HepG2 (cell line): ENCODE results near the gene GCHFR. TPM values are rescaled to one million over a fixed set of nuclear protein-coding genes. Genes with fewer than 3 reads are reported as not detected.

Source experiments
- ELF1 ChIP-seq: sonication (generic); formaldehyde crosslinking; IDR thresholded peaks from 2 replicates; pipeline ENCODE4 v1.4.0; 2020; ENCODE audit warnings: missing genetic modification reagents
- ELF3 ChIP-seq: IDR thresholded peaks from 2 replicates; pipeline ENCODE4 v1.6.1; 2016; ENCODE audit warnings: missing genetic modification reagents, missing compliant biosample characterization
- FOXA3 ChIP-seq: IDR thresholded peaks from 2 replicates; pipeline ENCODE4 v1.6.1; 2016; ENCODE audit warnings: missing genetic modification reagents, missing compliant biosample characterization
- KDM3A ChIP-seq: IDR thresholded peaks from 2 replicates; pipeline ENCODE4 v1.6.1; 2018; ENCODE audit warnings: low read depth, missing compliant biosample characterization
- KMT2A ChIP-seq: sonication (generic); formaldehyde crosslinking; IDR thresholded peaks from 2 replicates; pipeline ENCODE4 v1.4.0; 2020; ENCODE audit warnings: missing genetic modification reagents
- KMT2B ChIP-seq: IDR thresholded peaks from 2 replicates; pipeline ENCODE4 v1.6.1; 2016; ENCODE audit warnings: missing genetic modification reagents, missing compliant biosample characterization
- MAFG ChIP-seq: sonication (generic); formaldehyde crosslinking; IDR thresholded peaks from 2 replicates; pipeline ENCODE4 v1.5.1; 2020; ENCODE audit warnings: mild to moderate bottlenecking, missing genetic modification reagents
- RNF2 ChIP-seq: fragments of 450-650 bp; conservative IDR thresholded peaks from 2 replicates; pipeline ENCODE4 v1.6.1; 2016; ENCODE audit warnings: low read depth
- RXRA ChIP-seq: sonication (generic); formaldehyde crosslinking; IDR thresholded peaks from 2 replicates; pipeline ENCODE4 v1.5.1; 2020; ENCODE audit warnings: missing genetic modification reagents
- RXRB ChIP-seq: IDR thresholded peaks from 2 replicates; pipeline ENCODE4 v1.6.1; 2016; ENCODE audit warnings: borderline replicate concordance, missing genetic modification reagents, missing compliant biosample characterization
- SKI ChIP-seq: fragments of 450-650 bp; IDR thresholded peaks from one replicate; pipeline ENCODE4 v1.6.1; 2018; ENCODE audit warnings: mild to moderate bottlenecking; ENCODE audit not compliant: partially characterized antibody
- SMARCC2 ChIP-seq: fragments of 450-650 bp; IDR thresholded peaks from 2 replicates; pipeline ENCODE4 v1.6.1; 2017; ENCODE audit warnings: antibody characterized with exemption, mild to moderate bottlenecking
- SSRP1 ChIP-seq: IDR thresholded peaks from 2 replicates; pipeline ENCODE4 v1.6.1; 2016; ENCODE audit warnings: control low read depth
- STAG1 ChIP-seq: sonication (generic); formaldehyde crosslinking; IDR thresholded peaks from 2 replicates; pipeline ENCODE4 v1.4.0; 2020; ENCODE audit warnings: missing genetic modification reagents
- TCF12 ChIP-seq, 2 experiments: fragments of 450-650 bp in 1 of 2; sonication (generic) in 1 of 2; formaldehyde crosslinking in 1 of 2; IDR thresholded peaks; 2 replicates each; pipeline versions ENCODE4 v1.6.1 to v1.8.0; 2017 to 2022; ENCODE audit warnings: antibody characterized with exemption in 1 of 2, mild to moderate bottlenecking in 1 of 2, missing genetic modification reagents in 1 of 2, moderate library complexity in 1 of 2
- ZC3H4 ChIP-seq: sonication (generic); formaldehyde crosslinking; IDR thresholded peaks from 2 replicates; pipeline ENCODE4 v1.4.0; 2020; ENCODE audit warnings: missing genetic modification reagents, borderline replicate concordance
- ZEB1 ChIP-seq: IDR thresholded peaks from 2 replicates; pipeline ENCODE4 v1.6.1; 2012; ENCODE audit warnings: mild to moderate bottlenecking, low read depth, inconsistent platforms; ENCODE audit not compliant: insufficient replicate concordance
- ZFYVE20 ChIP-seq: sonication (generic); formaldehyde crosslinking; IDR thresholded peaks from 2 replicates; pipeline ENCODE4 v1.8.0; 2023; ENCODE audit warnings: low read depth, mild to moderate bottlenecking, moderate library complexity, missing genetic modification reagents, borderline replicate concordance
- ZNF274 ChIP-seq: sonication (generic); formaldehyde crosslinking; IDR thresholded peaks from 2 replicates; pipeline ENCODE4 v1.5.1; 2020; ENCODE audit warnings: mild to moderate bottlenecking, missing genetic modification reagents
- polyA plus RNA-seq, 8 experiments: library from polyadenylated mRNA; depleted of rRNA in 3 of 8; stranded (reverse) in 7 of 8; unstranded in 1 of 8; fragments of >200 nt; fragmentation: Illumina TruSeq in 4 of 8; extraction: Trizol in 4 of 8; gene quantifications; 2 replicates each; pipeline versions ENCODE4 v1.2.1 to v1.2.3, GENCODE V29; 2011 to 2016; ENCODE audit warnings: low read depth in 4 of 8, missing spikeins in 1 of 8, mixed read lengths in 1 of 8; ENCODE audit not compliant: insufficient read depth in 1 of 8
- total RNA-seq, 5 experiments: library from RNA; depleted of rRNA; stranded (reverse); fragments of >200 nt; fragmentation: Illumina TruSeq; extraction: Trizol; gene quantifications; 2 replicates each; pipeline ENCODE4 v1.2.3, GENCODE V29; 2016; ENCODE audit warnings: low read depth in 1 of 5
- TF ChIP-seq, protein P1 (sequence below): sonication (generic); formaldehyde crosslinking; IDR thresholded peaks from 2 replicates; pipeline ENCODE4 v1.4.0; 2020; ENCODE audit warnings: missing genetic modification reagents, borderline replicate concordance
- TF ChIP-seq, protein P2 (sequence below): sonication (generic); formaldehyde crosslinking; IDR thresholded peaks from 2 replicates; pipeline ENCODE4 v1.8.0; 2022; ENCODE audit warnings: mild to moderate bottlenecking, missing genetic modification reagents, borderline replicate concordance
- TF ChIP-seq, protein P3 (sequence below): IDR thresholded peaks from 2 replicates; pipeline ENCODE4 v1.6.1; 2016; ENCODE audit warnings: low read depth, borderline replicate concordance
- TF ChIP-seq, protein P4 (sequence below): sonication (generic); formaldehyde crosslinking; IDR thresholded peaks from 2 replicates; pipeline ENCODE4 v1.4.0; 2020; ENCODE audit warnings: missing genetic modification reagents, borderline replicate concordance

Gene GCHFR
- total and polyA plus RNA-seq, 2 of the 13 experiments (the other 11 are each of a cell fraction or from before 2014, with no cell fraction given), result 51.5 to 92.4 TPM

DNA sequence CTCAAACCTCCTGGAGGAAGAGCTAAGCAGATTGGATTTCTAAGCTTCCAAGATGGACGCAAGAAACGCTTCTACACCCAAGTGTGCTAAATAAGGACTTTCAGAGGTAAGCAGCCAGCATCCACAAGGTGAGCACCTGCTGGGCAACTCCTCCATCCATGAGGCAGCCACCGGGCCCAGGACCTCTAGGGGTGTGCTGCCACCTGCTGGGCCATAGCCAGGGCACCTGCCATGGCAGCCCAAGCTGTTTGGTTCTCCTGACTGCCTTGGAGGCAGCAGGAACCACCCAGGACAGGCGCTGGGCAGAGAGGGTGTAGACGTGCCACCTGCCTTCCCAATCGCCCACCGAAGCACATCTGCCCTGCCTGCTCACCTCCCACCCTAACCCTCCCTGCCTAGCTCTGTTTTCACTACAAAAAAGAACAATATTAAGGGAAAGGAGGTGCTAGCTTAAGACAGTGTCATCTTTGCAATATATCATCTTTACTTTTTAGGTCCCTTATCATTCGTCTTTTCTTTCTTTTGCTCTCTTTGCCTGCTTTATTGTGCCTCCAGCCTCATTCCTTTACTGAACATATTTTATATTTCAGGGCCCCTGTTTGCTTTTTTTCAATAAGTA, 18.9 kb downstream of the GCHFR start (continued):
- TF ChIP-seq SKI (no peak), TCF12 (IDR thresholded peaks at IDR 0.05) (no peak), TCF12 (CRISPR knock-in tag; IDR thresholded peaks at IDR 0.05) (no peak), FOXA3 (CRISPR knock-in tag) (peak; percentile 42), ZC3H4 (CRISPR knock-in tag) (no peak), ZEB1 (no peak), KMT2B (CRISPR knock-in tag) (0 out of 2 replicates have a peak, but pooled peaks have one; percentile 56), ELF1 (CRISPR knock-in tag) (0 out of 2 replicates have a peak, but pooled peaks have one; percentile 17), RNF2 (no peak), KMT2A (CRISPR knock-in tag) (0 out of 2 replicates have a peak, but pooled peaks have one; percentile 57), RXRA (peak; percentile 52; the same call in 1 of the 2 replicates), ZFYVE20 (no peak), KDM3A (CRISPR knock-in tag) (0 out of 2 replicates have a peak, but pooled peaks have one; percentile 50), SSRP1 (CRISPR knock-in tag) (no peak), ELF3 (CRISPR knock-in tag) (peak; percentile 56; the same call in 1 of the 2 replicates), STAG1 (peak; percentile 98), MAFG (CRISPR knock-in tag) (no peak), SMARCC2 (no peak), RXRB (CRISPR knock-in tag) (0 out of 2 replicates have a peak, but pooled peaks have one; percentile 34), ZNF274 (CRISPR knock-in tag) (no peak)
- TF ChIP-seq, protein P1, sequence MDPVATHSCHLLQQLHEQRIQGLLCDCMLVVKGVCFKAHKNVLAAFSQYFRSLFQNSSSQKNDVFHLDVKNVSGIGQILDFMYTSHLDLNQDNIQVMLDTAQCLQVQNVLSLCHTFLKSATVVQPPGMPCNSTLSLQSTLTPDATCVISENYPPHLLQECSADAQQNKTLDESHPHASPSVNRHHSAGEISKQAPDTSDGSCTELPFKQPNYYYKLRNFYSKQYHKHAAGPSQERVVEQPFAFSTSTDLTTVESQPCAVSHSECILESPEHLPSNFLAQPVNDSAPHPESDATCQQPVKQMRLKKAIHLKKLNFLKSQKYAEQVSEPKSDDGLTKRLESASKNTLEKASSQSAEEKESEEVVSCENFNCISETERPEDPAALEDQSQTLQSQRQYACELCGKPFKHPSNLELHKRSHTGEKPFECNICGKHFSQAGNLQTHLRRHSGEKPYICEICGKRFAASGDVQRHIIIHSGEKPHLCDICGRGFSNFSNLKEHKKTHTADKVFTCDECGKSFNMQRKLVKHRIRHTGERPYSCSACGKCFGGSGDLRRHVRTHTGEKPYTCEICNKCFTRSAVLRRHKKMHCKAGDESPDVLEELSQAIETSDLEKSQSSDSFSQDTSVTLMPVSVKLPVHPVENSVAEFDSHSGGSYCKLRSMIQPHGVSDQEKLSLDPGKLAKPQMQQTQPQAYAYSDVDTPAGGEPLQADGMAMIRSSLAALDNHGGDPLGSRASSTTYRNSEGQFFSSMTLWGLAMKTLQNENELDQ (CRISPR knock-in tag), result peak; percentile 52; the same call in 1 of the 2 replicates
- TF ChIP-seq, protein P2, sequence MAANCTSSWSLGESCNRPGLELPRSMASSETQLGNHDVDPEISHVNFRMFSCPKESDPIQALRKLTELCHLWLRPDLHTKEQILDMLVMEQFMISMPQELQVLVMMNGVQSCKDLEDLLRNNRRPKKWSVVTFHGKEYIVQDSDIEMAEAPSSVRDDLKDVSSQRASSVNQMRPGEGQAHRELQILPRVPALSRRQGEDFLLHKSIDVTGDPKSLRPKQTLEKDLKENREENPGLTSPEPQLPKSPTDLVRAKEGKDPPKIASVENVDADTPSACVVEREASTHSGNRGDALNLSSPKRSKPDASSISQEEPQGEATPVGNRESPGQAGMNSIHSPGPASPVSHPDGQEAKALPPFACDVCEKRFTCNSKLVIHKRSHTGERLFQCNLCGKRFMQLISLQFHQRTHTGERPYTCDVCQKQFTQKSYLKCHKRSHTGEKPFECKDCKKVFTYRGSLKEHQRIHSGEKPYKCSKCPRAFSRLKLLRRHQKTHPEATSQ, result no peak
- TF ChIP-seq, protein P3, sequence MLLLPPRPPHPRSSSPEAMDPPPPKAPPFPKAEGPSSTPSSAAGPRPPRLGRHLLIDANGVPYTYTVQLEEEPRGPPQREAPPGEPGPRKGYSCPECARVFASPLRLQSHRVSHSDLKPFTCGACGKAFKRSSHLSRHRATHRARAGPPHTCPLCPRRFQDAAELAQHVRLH (CRISPR knock-in tag), result peak; percentile 63; the same call in 1 of the 2 replicates
- TF ChIP-seq, protein P4, sequence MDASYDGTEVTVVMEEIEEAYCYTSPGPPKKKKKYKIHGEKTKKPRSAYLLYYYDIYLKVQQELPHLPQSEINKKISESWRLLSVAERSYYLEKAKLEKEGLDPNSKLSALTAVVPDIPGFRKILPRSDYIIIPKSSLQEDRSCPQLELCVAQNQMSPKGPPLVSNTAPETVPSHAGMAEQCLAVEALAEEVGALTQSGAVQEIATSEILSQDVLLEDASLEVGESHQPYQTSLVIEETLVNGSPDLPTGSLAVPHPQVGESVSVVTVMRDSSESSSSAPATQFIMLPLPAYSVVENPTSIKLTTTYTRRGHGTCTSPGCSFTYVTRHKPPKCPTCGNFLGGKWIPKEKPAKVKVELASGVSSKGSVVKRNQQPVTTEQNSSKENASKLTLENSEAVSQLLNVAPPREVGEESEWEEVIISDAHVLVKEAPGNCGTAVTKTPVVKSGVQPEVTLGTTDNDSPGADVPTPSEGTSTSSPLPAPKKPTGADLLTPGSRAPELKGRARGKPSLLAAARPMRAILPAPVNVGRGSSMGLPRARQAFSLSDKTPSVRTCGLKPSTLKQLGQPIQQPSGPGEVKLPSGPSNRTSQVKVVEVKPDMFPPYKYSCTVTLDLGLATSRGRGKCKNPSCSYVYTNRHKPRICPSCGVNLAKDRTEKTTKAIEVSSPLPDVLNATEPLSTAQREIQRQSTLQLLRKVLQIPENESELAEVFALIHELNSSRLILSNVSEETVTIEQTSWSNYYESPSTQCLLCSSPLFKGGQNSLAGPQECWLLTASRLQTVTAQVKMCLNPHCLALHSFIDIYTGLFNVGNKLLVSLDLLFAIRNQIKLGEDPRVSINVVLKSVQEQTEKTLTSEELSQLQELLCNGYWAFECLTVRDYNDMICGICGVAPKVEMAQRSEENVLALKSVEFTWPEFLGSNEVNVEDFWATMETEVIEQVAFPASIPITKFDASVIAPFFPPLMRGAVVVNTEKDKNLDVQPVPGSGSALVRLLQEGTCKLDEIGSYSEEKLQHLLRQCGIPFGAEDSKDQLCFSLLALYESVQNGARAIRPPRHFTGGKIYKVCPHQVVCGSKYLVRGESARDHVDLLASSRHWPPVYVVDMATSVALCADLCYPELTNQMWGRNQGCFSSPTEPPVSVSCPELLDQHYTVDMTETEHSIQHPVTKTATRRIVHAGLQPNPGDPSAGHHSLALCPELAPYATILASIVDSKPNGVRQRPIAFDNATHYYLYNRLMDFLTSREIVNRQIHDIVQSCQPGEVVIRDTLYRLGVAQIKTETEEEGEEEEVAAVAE (CRISPR knock-in tag), result 0 out of 2 replicates have a peak, but pooled peaks have one; percentile 31
